SK-N-SH treated with all-trans-retinoic acid at 6 μM for 48 hours (cell line): ENCODE measurements around the gene TAS2R43.

Source experiments
- ATAC-seq: fragments of 200-7000 bp; cut with Tn5 transposase; 3 replicates; pipeline ENCODE4 v1.9.1; 2020; ENCODE audit warnings: mild to moderate bottlenecking, moderate library complexity
- ARNTL ChIP-seq: fragments of 450-650 bp; formaldehyde crosslinking; IDR thresholded peaks from 2 replicates; pipeline ENCODE4 v1.5.0; 2020; ENCODE audit warnings: low read depth, mild to moderate bottlenecking, moderate library complexity, borderline replicate concordance
- BACH2 ChIP-seq: fragments of 250-450 bp; sonication (Bioruptor Pico); IDR thresholded peaks from 2 replicates; pipeline ENCODE4 v1.9.0; 2021; ENCODE audit warnings: mild to moderate bottlenecking, borderline replicate concordance
- CSDC2 ChIP-seq: fragments of 250-450 bp; sonication (Bioruptor Pico); IDR thresholded peaks from 2 replicates; pipeline ENCODE4 v1.5.0; 2020; ENCODE audit warnings: mild to moderate bottlenecking, moderate library complexity
- ESRRG ChIP-seq: fragments of 250-450 bp; sonication (Bioruptor Pico); IDR thresholded peaks from 2 replicates; pipeline ENCODE4 v1.6.1; 2021; ENCODE audit warnings: mild to moderate bottlenecking
- GLIS3 ChIP-seq: fragments of 250-450 bp; sonication (Bioruptor Pico); IDR thresholded peaks from 2 replicates; pipeline ENCODE4 v1.5.0; 2020; ENCODE audit warnings: mild to moderate bottlenecking, moderate library complexity
- ISL1 ChIP-seq: fragments of 250-450 bp; sonication (Bioruptor Pico); IDR thresholded peaks from 2 replicates; pipeline ENCODE4 v2.1.2; 2022; ENCODE audit warnings: mild to moderate bottlenecking, moderate library complexity
- OSR1 ChIP-seq: fragments of 250-450 bp; sonication (Bioruptor Pico); IDR thresholded peaks from 2 replicates; pipeline ENCODE4 v1.8.0; 2022; ENCODE audit warnings: moderate library complexity, mild to moderate bottlenecking, inconsistent platforms
- SNAI2 ChIP-seq: fragments of 250-450 bp; sonication (Bioruptor Pico); IDR thresholded peaks from 2 replicates; pipeline ENCODE4 v1.5.0; 2020; ENCODE audit warnings: mild to moderate bottlenecking, moderate library complexity
- TCF4 ChIP-seq: fragments of 250-450 bp; sonication (Bioruptor Pico); IDR thresholded peaks from 2 replicates; pipeline ENCODE4 v1.8.0; 2021; ENCODE audit warnings: mild to moderate bottlenecking, moderate library complexity, borderline replicate concordance
- TOX ChIP-seq: fragments of 250-450 bp; sonication (Bioruptor Pico); IDR thresholded peaks from 2 replicates; pipeline ENCODE4 v1.8.0; 2021; ENCODE audit warnings: mild to moderate bottlenecking, moderate library complexity, borderline replicate concordance
- ZC3H10 ChIP-seq: fragments of 250-450 bp; sonication (Bioruptor Pico); IDR thresholded peaks from 2 replicates; pipeline ENCODE4 v1.5.1; 2021; ENCODE audit warnings: mild to moderate bottlenecking, moderate library complexity
- ZFP3 ChIP-seq: fragments of 250-450 bp; sonication (Bioruptor Pico); IDR thresholded peaks from 2 replicates; pipeline ENCODE4 v1.5.0; 2020; ENCODE audit warnings: mild to moderate bottlenecking, moderate library complexity
- ZFP30 ChIP-seq: fragments of 450-650 bp; formaldehyde crosslinking; IDR thresholded peaks from 2 replicates; pipeline ENCODE4 v1.5.0; 2022; ENCODE audit warnings: mild to moderate bottlenecking, moderate library complexity
- ZNF565 ChIP-seq: fragments of 450-650 bp; formaldehyde crosslinking; conservative IDR thresholded peaks from 2 replicates; pipeline ENCODE4 v1.5.0; 2020; ENCODE audit warnings: low read depth, mild to moderate bottlenecking, moderate library complexity
- ZNF70 ChIP-seq: fragments of 450-650 bp; formaldehyde crosslinking; IDR thresholded peaks from 2 replicates; pipeline ENCODE4 v1.5.0; 2020; ENCODE audit warnings: mild to moderate bottlenecking, moderate library complexity
- ZNF8 ChIP-seq: fragments of 450-650 bp; formaldehyde crosslinking; IDR thresholded peaks from 2 replicates; pipeline ENCODE4 v1.5.0; 2020; ENCODE audit warnings: mild to moderate bottlenecking, moderate library complexity
- TF ChIP-seq, protein P1 (sequence below): fragments of 250-450 bp; sonication (Bioruptor Pico); IDR thresholded peaks from 2 replicates; pipeline ENCODE4 v1.5.1; 2021; ENCODE audit warnings: mild to moderate bottlenecking, moderate library complexity
- TF ChIP-seq, protein P2 (sequence below): fragments of 250-450 bp; sonication (Bioruptor Pico); IDR thresholded peaks from 2 replicates; pipeline ENCODE4 v1.8.0; 2021; ENCODE audit warnings: low read depth, mild to moderate bottlenecking, moderate library complexity, borderline replicate concordance
- TF ChIP-seq, protein P3 (sequence below): fragments of 250-450 bp; sonication (Bioruptor Pico); IDR thresholded peaks from 2 replicates; pipeline ENCODE4 v1.5.1; 2020; ENCODE audit warnings: low read depth, mild to moderate bottlenecking, moderate library complexity
- TF ChIP-seq, protein P4 (sequence below): fragments of 250-450 bp; sonication (Bioruptor Pico); IDR thresholded peaks from 2 replicates; pipeline ENCODE4 v1.5.0; 2020; ENCODE audit warnings: mild to moderate bottlenecking, moderate library complexity
- TF ChIP-seq, protein P5 (sequence below): fragments of 250-450 bp; sonication (Bioruptor Pico); IDR thresholded peaks from 2 replicates; pipeline ENCODE4 v1.8.0; 2020; ENCODE audit warnings: mild to moderate bottlenecking, moderate library complexity, borderline replicate concordance

Gene TAS2R43

DNA sequence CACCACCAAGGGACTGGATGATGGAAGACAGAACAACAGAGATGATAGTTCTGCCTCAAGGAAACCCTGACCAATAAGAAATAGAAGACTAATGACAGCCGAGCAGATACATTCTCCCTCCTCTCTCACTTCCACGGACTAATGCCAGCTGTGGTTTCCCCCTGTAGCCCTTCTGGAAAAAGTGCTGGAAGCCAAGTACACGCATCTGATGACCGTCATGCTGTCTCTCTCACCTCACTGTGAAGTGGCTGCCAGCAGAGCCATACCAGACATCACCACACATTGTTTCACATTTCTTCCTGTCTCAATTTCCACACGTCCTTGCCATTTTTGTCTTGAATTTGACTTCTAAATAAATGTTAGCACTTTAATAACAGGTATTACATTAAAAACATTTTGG lies 2.9 kb downstream of the TAS2R43 start:
- TF ChIP-seq, protein P1, sequence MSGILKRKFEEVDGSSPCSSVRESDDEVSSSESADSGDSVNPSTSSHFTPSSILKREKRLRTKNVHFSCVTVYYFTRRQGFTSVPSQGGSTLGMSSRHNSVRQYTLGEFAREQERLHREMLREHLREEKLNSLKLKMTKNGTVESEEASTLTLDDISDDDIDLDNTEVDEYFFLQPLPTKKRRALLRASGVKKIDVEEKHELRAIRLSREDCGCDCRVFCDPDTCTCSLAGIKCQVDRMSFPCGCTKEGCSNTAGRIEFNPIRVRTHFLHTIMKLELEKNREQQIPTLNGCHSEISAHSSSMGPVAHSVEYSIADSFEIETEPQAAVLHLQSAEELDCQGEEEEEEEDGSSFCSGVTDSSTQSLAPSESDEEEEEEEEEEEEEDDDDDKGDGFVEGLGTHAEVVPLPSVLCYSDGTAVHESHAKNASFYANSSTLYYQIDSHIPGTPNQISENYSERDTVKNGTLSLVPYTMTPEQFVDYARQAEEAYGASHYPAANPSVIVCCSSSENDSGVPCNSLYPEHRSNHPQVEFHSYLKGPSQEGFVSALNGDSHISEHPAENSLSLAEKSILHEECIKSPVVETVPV (CRISPR knock-in tag) = no peak
- TF ChIP-seq ZFP30 (CRISPR knock-in tag) (no peak), TOX (no peak), ZNF70 (CRISPR knock-in tag) (no peak)
- ATAC-seq = no peak

DNA sequence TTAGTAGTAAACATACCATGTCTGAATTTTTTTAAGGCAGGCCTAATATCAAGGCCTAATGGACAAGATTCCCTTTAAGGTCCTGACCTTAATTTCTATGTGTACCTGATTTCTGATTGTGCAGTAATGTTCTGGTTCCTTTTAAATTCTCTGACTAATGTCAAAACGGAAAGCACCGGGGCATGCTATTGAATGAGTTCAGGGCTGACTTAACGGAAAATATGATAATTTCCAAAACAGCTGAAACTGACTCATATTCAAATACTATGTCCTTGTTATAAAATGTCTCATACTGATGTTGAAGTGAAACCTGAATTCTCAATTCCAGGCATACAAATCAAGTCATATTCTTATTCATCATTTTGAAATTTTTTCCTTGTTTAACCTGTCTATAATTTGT lies 6.7 kb downstream of the TAS2R43 start:
- no peak for ATAC-seq
- TF ChIP-seq ZNF565 (CRISPR knock-in tag) (no peak), TCF4 (CRISPR knock-in tag) (no peak), SNAI2 (CRISPR knock-in tag) (no peak), TOX (no peak), ZFP3 (CRISPR knock-in tag) (no peak)
- TF ChIP-seq, protein P1 (CRISPR knock-in tag) = no peak
- TF ChIP-seq, protein P2, sequence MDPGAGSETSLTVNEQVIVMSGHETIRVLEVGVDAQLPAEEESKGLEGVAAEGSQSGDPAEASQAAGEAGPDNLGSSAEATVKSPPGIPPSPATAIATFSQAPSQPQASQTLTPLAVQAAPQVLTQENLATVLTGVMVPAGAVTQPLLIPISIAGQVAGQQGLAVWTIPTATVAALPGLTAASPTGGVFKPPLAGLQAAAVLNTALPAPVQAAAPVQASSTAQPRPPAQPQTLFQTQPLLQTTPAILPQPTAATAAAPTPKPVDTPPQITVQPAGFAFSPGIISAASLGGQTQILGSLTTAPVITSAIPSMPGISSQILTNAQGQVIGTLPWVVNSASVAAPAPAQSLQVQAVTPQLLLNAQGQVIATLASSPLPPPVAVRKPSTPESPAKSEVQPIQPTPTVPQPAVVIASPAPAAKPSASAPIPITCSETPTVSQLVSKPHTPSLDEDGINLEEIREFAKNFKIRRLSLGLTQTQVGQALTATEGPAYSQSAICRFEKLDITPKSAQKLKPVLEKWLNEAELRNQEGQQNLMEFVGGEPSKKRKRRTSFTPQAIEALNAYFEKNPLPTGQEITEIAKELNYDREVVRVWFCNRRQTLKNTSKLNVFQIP (CRISPR knock-in tag) = no peak
- TF ChIP-seq, protein P3, sequence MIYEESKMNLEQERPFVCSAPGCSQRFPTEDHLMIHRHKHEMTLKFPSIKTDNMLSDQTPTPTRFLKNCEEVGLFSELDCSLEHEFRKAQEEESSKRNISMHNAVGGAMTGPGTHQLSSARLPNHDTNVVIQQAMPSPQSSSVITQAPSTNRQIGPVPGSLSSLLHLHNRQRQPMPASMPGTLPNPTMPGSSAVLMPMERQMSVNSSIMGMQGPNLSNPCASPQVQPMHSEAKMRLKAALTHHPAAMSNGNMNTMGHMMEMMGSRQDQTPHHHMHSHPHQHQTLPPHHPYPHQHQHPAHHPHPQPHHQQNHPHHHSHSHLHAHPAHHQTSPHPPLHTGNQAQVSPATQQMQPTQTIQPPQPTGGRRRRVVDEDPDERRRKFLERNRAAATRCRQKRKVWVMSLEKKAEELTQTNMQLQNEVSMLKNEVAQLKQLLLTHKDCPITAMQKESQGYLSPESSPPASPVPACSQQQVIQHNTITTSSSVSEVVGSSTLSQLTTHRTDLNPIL (CRISPR knock-in tag) = no peak

DNA sequence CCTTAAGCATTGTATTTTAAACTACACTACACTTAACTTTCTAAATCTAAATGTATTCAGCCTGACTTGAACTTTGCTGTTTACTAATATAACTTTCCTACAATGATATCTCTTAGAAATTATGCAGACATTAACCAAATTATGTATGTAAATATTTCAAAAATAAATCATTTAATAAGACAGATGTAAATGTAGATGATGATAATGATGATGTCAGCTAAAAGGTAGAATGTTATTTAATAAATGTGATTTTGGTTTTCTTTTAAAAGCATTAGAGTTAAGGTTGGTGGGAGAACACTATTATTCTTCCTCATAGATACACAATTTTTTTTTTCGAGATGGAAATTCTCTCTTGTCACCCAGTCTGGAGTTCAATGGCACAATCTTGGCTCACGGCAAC lies 10.1 kb downstream of the TAS2R43 start:
- ATAC-seq = no peak
- TF ChIP-seq, protein P1 (CRISPR knock-in tag) = no peak
- TF ChIP-seq ZFP30 (CRISPR knock-in tag) (no peak), ARNTL (CRISPR knock-in tag) (no peak), ZNF70 (CRISPR knock-in tag) (no peak), SNAI2 (CRISPR knock-in tag) (no peak), GLIS3 (CRISPR knock-in tag) (no peak), BACH2 (CRISPR knock-in tag) (no peak), ZC3H10 (CRISPR knock-in tag) (no peak), ZNF8 (CRISPR knock-in tag) (no peak), TCF4 (CRISPR knock-in tag) (no peak), ESRRG (CRISPR knock-in tag) (no peak), ISL1 (no peak), ZFP3 (CRISPR knock-in tag) (no peak), OSR1 (CRISPR knock-in tag) (no peak), TOX (no peak), CSDC2 (no peak)
- TF ChIP-seq, protein P4, sequence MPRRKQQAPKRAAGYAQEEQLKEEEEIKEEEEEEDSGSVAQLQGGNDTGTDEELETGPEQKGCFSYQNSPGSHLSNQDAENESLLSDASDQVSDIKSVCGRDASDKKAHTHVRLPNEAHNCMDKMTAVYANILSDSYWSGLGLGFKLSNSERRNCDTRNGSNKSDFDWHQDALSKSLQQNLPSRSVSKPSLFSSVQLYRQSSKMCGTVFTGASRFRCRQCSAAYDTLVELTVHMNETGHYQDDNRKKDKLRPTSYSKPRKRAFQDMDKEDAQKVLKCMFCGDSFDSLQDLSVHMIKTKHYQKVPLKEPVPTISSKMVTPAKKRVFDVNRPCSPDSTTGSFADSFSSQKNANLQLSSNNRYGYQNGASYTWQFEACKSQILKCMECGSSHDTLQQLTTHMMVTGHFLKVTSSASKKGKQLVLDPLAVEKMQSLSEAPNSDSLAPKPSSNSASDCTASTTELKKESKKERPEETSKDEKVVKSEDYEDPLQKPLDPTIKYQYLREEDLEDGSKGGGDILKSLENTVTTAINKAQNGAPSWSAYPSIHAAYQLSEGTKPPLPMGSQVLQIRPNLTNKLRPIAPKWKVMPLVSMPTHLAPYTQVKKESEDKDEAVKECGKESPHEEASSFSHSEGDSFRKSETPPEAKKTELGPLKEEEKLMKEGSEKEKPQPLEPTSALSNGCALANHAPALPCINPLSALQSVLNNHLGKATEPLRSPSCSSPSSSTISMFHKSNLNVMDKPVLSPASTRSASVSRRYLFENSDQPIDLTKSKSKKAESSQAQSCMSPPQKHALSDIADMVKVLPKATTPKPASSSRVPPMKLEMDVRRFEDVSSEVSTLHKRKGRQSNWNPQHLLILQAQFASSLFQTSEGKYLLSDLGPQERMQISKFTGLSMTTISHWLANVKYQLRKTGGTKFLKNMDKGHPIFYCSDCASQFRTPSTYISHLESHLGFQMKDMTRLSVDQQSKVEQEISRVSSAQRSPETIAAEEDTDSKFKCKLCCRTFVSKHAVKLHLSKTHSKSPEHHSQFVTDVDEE (CRISPR knock-in tag) = no peak
- TF ChIP-seq, protein P5, sequence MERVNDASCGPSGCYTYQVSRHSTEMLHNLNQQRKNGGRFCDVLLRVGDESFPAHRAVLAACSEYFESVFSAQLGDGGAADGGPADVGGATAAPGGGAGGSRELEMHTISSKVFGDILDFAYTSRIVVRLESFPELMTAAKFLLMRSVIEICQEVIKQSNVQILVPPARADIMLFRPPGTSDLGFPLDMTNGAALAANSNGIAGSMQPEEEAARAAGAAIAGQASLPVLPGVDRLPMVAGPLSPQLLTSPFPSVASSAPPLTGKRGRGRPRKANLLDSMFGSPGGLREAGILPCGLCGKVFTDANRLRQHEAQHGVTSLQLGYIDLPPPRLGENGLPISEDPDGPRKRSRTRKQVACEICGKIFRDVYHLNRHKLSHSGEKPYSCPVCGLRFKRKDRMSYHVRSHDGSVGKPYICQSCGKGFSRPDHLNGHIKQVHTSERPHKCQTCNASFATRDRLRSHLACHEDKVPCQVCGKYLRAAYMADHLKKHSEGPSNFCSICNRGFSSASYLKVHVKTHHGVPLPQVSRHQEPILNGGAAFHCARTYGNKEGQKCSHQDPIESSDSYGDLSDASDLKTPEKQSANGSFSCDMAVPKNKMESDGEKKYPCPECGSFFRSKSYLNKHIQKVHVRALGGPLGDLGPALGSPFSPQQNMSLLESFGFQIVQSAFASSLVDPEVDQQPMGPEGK (CRISPR knock-in tag) = no peak
- TF ChIP-seq, protein P3 (CRISPR knock-in tag) = no peak
- TF ChIP-seq, protein P2 (CRISPR knock-in tag) = no peak
